Esophagus squamous epithelium (tissue), 5 donors: Measurements from ENCODE around the gene HOXD4. TPM values are rescaled to one million over a fixed set of nuclear protein-coding genes. Genes with fewer than 3 reads are reported as not detected.
A peak's percentile ranks its signal among the peaks of the same experiment; 100 is the strongest.

Experiments
- DNase-seq: peaks from one replicate; lab custom pipeline; 2025; lab: John Stamatoyannopoulos, UW
- H3K27ac ChIP-seq, 4 donors: fragments of 200-600 bp; sonication (generic); one replicate each; pipeline ENCODE4 v1.5.1; 2016 to 2019; ENCODE audit warnings: mild to moderate bottlenecking in 1 of 4
- H3K27me3 ChIP-seq, 4 donors: fragments of 200-600 bp; sonication (generic); 1 replicate in 3 of 4; 2 replicates in 1 of 4; pipeline versions ENCODE4 v1.5.1 to v1.6.0; 2017 to 2021; ENCODE audit warnings: antibody characterized with exemption in 1 of 4
- H3K36me3 ChIP-seq, 3 donors: fragments of 200-600 bp; sonication (generic); one replicate each; pipeline ENCODE4 v1.5.1; 2016 to 2019
- H3K4me1 ChIP-seq, 3 donors: fragments of 200-600 bp; sonication (generic); one replicate each; pipeline ENCODE4 v1.5.1; 2017 to 2019
- H3K4me3 ChIP-seq, 4 donors: fragments of 200-600 bp; sonication (generic); 1 replicate in 3 of 4; 2 replicates in 1 of 4; pipeline ENCODE4 v1.5.1; 2016 to 2019; ENCODE audit warnings: mild to moderate bottlenecking in 2 of 4, moderate library complexity in 1 of 4
- H3K9me3 ChIP-seq, 3 donors: fragments of 200-600 bp; sonication (generic); one replicate each; pipeline ENCODE4 v1.5.1; 2016 to 2019
- POLR2A ChIP-seq, 4 donors: fragments of 450-650 bp; IDR thresholded peaks; one replicate each; pipeline ENCODE4 v1.6.1; 2017; ENCODE audit warnings: antibody characterized with exemption in 4 of 4, mild to moderate bottlenecking in 4 of 4, moderate library complexity in 3 of 4
- WGBS, 2 donors: methylation state at CpG; one replicate each; pipeline ENCODE4 v1.1.5; 2018; 5-methylcytosine and 5-hydroxymethylcytosine counted together
- intact Hi-C: fragments of 100-400 bp; cut with DNase I; formaldehyde crosslinking; loops from one replicate; pipeline ENCODE4 v1.15.0; 2022
- total RNA-seq, 4 donors: library from RNA; depleted of rRNA; stranded (reverse); fragments of >200 nt; gene quantifications; one replicate each; pipeline ENCODE4 v1.1.0, GENCODE V29; 2016
- TF ChIP-seq, protein P1 (sequence below), 6 experiments: fragments of 450-650 bp in 4 of 6; fragments of 200-600 bp in 2 of 6; sonication (generic) in 2 of 6; IDR thresholded peaks; one replicate each; pipeline ENCODE4 v1.5.1; 2016 to 2019; ENCODE audit warnings: antibody characterized with exemption in 6 of 6, mild to moderate bottlenecking in 4 of 6, moderate library complexity in 4 of 6
- donor health status: DM: yes; HTN: yes; CAD: no.

HOXD4 gene
- total RNA-seq, 4 donors from 2014 or later = 0.31 to 2.5 TPM; not detected in 2

GRCh38 chr2:176172007-176172894 is 20.9 kb downstream of the HOXD4 start:
- intact Hi-C loops = no loop called here
- no peaks in the 10 kb centered on the region for H3K36me3 ChIP-seq
- peaks cover 0 to 19% (median 0%) of the 10 kb centered on the region in 3 donors for H3K4me1 ChIP-seq
- H3K9me3 ChIP-seq = no peaks in the 10 kb centered on the region
- TF ChIP-seq, protein P1, sequence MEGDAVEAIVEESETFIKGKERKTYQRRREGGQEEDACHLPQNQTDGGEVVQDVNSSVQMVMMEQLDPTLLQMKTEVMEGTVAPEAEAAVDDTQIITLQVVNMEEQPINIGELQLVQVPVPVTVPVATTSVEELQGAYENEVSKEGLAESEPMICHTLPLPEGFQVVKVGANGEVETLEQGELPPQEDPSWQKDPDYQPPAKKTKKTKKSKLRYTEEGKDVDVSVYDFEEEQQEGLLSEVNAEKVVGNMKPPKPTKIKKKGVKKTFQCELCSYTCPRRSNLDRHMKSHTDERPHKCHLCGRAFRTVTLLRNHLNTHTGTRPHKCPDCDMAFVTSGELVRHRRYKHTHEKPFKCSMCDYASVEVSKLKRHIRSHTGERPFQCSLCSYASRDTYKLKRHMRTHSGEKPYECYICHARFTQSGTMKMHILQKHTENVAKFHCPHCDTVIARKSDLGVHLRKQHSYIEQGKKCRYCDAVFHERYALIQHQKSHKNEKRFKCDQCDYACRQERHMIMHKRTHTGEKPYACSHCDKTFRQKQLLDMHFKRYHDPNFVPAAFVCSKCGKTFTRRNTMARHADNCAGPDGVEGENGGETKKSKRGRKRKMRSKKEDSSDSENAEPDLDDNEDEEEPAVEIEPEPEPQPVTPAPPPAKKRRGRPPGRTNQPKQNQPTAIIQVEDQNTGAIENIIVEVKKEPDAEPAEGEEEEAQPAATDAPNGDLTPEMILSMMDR (IDR thresholded peaks at IDR 0.05) = no peak
- no peak for TF ChIP-seq POLR2A (IDR thresholded peaks at IDR 0.05)
- peaks cover 26 to 100% (median 42%) of the 10 kb centered on the region in 4 donors for H3K27me3 ChIP-seq
- no peak for DNase-seq
- H3K4me3 ChIP-seq = peak overlapping the region in 1 of 4 donors; percentile 26
- H3K27ac ChIP-seq = no peak overlapping the region
- WGBS, 2 donors = 31 to 34% methylated on average over 14 to 25 of the region's 60 CpGs

- no peak for DNase-seq
- Histone ChIP-seq H3K4me3 (no peak overlapping the region), H3K27me3 (peaks cover 33 to 100% (median 45%) of the 10 kb centered on the region in 4 donors), H3K9me3 (no peaks in the 10 kb centered on the region), H3K36me3 (no peaks in the 10 kb centered on the region), H3K27ac (no peak overlapping the region), H3K4me1 (peaks cover 0 to 25% (median 2%) of the 10 kb centered on the region in 3 donors)
- intact Hi-C loops = no loop called here
- TF ChIP-seq, protein P1 (IDR thresholded peaks at IDR 0.05) = no peak
- TF ChIP-seq POLR2A (IDR thresholded peaks at IDR 0.05) = no peak
- WGBS, 2 donors = 39 to 44% methylated on average over 14 of the region's 14 CpGs
These were observed 21.7 kb downstream of the HOXD4 start for GRCh38 chr2:176172895-176173566.

DNA sequence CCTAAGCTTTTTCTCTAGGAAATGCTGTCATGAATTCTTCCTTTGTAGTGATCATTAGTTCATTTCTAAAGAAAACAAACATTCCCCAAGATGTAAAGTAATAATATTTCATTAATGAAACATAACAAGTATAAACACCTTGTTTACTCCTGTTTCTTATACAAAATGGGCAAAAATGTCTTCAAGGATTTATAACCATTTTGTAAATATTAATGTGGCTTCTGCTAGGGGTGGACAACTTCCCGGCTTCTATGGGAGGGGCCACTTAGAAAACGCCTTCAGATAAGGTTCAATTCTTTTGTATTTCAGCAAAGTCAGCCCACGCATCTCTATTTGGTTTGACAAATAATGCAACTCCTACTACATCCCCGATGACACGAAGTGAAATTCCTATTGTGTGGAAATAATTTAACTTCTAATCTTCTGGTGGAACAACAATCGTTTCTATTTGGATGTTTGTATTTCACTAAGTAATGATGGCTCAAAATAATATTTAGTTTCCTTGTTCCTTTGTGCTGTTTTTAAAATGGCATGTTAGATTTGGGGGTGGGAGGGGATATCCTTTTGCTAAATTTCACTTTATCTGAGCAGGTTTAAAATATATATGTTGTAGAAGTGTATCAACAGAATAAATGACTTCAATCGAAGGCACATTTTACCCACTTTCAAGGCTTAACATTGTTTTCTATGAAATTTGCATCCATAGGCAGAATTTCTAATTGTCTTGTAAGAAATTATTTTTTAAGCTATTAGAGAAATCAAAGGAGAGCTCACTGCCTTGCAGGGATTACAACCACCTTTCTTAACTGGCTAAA is 22.4 kb downstream of the HOXD4 start:
- Histone ChIP-seq H3K27ac (no peak overlapping the region), H3K9me3 (no peaks in the 10 kb centered on the region), H3K4me3 (no peak overlapping the region), H3K4me1 (peaks cover 3 to 32% (median 7%) of the 10 kb centered on the region in 3 donors), H3K36me3 (no peaks in the 10 kb centered on the region), H3K27me3 (peaks cover 36 to 100% (median 48%) of the 10 kb centered on the region in 4 donors)
- WGBS, 2 donors = 19 to 23% methylated on average over 7 of the region's 7 CpGs
- intact Hi-C loops = no loop called here
- DNase-seq = no peak
- TF ChIP-seq, protein P1 (IDR thresholded peaks at IDR 0.05) = no peak
- no peak for TF ChIP-seq POLR2A (IDR thresholded peaks at IDR 0.05)

DNA sequence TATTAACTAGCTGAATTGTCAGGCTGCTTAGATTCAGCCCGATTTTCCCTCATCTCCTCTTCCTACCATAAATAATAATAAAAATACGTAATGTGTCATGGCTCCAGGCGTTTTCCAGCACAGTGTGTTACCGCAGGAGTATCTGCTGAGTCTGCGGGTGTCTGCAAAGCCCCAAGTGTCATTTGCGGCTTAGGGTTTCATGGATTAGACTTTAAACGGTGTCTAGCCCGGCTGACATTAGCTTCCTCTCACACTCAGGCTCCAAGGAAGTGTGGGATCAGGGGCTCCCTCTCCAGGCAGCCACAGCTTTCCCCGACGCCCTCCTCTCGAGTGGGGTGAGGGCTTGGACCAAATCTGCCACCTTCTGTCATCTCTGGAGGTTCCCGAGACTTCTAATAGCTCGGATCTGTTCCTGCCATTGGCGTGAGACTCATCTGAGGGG is 23.1 kb downstream of the HOXD4 start:
- Histone ChIP-seq H3K36me3 (no peaks in the 10 kb centered on the region), H3K27me3 (peaks cover 36 to 100% (median 49%) of the 10 kb centered on the region in 4 donors), H3K27ac (no peak overlapping the region), H3K9me3 (no peaks in the 10 kb centered on the region), H3K4me1 (peaks cover 3 to 36% (median 7%) of the 10 kb centered on the region in 3 donors), H3K4me3 (no peak overlapping the region)
- DNase-seq = no peak
- intact Hi-C loops = no loop called here
- no peak for TF ChIP-seq POLR2A (IDR thresholded peaks at IDR 0.05)
- TF ChIP-seq, protein P1 (IDR thresholded peaks at IDR 0.05) = no peak
- WGBS, 2 donors = 20 to 23% methylated on average over 8 of the region's 14 CpGs
